MCF 10A (cell line): ENCODE results near the gene RSPH4A. TPM values are rescaled to one million over a fixed set of nuclear protein-coding genes. Genes with fewer than 3 reads are reported as not detected.

Source experiments
- BruUV-seq: library from RNA; stranded (reverse); fragments of 400-500 nt; replicated peaks from 2 replicates; lab custom pipeline; 2021; lab: Mats Ljungman, UMichigan
- CTCF ChIA-PET: fragments of 300-600 bp; sonication (Branson Sonifier 250); formaldehyde crosslinking; extraction: SDS; loops from one replicate; lab custom pipeline; 2021; ENCODE audit warnings: antibody characterized with exemption, inconsistent platforms; lab: Yijun Ruan, JAX
- POLR2A ChIA-PET: fragments of 300-600, 350-650 bp; sonication (Branson Sonifier 250); formaldehyde crosslinking; extraction: SDS; loops from one replicate; lab custom pipeline; 2020; ENCODE audit warnings: antibody characterized with exemption, inconsistent platforms; lab: Yijun Ruan, JAX
- DNase-seq: peaks from one replicate; pipeline ENCODE4 v3.0.0-alpha.2; 2018; ENCODE audit not compliant: unreplicated experiment
- H3K27ac Mint-ChIP-seq: one replicate; pipeline ENCODE4 v1.8.0; 2022; ENCODE audit warnings: mild to moderate bottlenecking, low read depth, mixed read lengths; ENCODE audit not compliant: unreplicated experiment
- H3K27me3 Mint-ChIP-seq: one replicate; pipeline ENCODE4 v1.8.0; 2022; ENCODE audit warnings: mixed read lengths; ENCODE audit not compliant: insufficient read depth, unreplicated experiment
- H3K36me3 Mint-ChIP-seq: one replicate; pipeline ENCODE4 v1.8.0; 2022; ENCODE audit warnings: mild to moderate bottlenecking, moderate library complexity, mixed read lengths; ENCODE audit not compliant: insufficient read depth, unreplicated experiment
- H3K4me1 Mint-ChIP-seq: one replicate; pipeline ENCODE4 v1.8.0; 2022; ENCODE audit warnings: mixed read lengths; ENCODE audit not compliant: insufficient read depth, unreplicated experiment
- H3K4me3 Mint-ChIP-seq: one replicate; pipeline ENCODE4 v1.8.0; 2022; ENCODE audit warnings: mild to moderate bottlenecking, moderate library complexity, mixed read lengths; ENCODE audit not compliant: unreplicated experiment
- H3K9me3 Mint-ChIP-seq: one replicate; pipeline ENCODE4 v1.8.0; 2022; ENCODE audit warnings: mixed read lengths; ENCODE audit not compliant: unreplicated experiment
- intact Hi-C: fragments of 100-400 bp; cut with micrococcal nuclease; formaldehyde crosslinking; loops from 2 replicates; pipeline ENCODE4 v1.14.1; 2022
- total RNA-seq: library from RNA; stranded (reverse); gene quantifications from 2 replicates; pipeline ENCODE4 v1.2.3, GENCODE V29; 2022
- TF ChIP-seq, protein P1 (sequence below): fragments of 200-600 bp; IDR thresholded peaks from one replicate; pipeline ENCODE4 v1.8.0; 2022; ENCODE audit warnings: antibody characterized with exemption, mild to moderate bottlenecking; ENCODE audit not compliant: unreplicated experiment

Gene RSPH4A
- total RNA-seq, 1 experiment from 2014 or later, result not detected

- H3K27ac Mint-ChIP-seq, result no peak overlapping the region
- intact Hi-C loops, result no loop called here
These were observed 36.1 kb upstream of the RSPH4A start for GRCh38 chr6:116580198-116580597.

GRCh38 chr6:116586276-116586675 lies 30.0 kb upstream of the RSPH4A start:
- H3K4me3 Mint-ChIP-seq, result no peak overlapping the region
- intact Hi-C loops, result no loop called here
- no peak for DNase-seq
- POLR2A ChIA-PET, result no interaction called here
- no TSS peak for BruUV-seq
- no peaks in the 10 kb centered on the region for H3K9me3 Mint-ChIP-seq
- H3K27ac Mint-ChIP-seq, result no peak overlapping the region
- TF ChIP-seq, protein P1, sequence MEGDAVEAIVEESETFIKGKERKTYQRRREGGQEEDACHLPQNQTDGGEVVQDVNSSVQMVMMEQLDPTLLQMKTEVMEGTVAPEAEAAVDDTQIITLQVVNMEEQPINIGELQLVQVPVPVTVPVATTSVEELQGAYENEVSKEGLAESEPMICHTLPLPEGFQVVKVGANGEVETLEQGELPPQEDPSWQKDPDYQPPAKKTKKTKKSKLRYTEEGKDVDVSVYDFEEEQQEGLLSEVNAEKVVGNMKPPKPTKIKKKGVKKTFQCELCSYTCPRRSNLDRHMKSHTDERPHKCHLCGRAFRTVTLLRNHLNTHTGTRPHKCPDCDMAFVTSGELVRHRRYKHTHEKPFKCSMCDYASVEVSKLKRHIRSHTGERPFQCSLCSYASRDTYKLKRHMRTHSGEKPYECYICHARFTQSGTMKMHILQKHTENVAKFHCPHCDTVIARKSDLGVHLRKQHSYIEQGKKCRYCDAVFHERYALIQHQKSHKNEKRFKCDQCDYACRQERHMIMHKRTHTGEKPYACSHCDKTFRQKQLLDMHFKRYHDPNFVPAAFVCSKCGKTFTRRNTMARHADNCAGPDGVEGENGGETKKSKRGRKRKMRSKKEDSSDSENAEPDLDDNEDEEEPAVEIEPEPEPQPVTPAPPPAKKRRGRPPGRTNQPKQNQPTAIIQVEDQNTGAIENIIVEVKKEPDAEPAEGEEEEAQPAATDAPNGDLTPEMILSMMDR, result no peak
- CTCF ChIA-PET, result no interaction called here
- no peaks in the 10 kb centered on the region for H3K4me1 Mint-ChIP-seq
- no peaks in the 10 kb centered on the region for H3K27me3 Mint-ChIP-seq
- H3K36me3 Mint-ChIP-seq, result peaks cover 71% of the 10 kb centered on the region

More at GRCh38 chr6:116580198-116580597, 36.1 kb upstream of the RSPH4A start:
- Mint-ChIP-seq H3K9me3 (no peaks in the 10 kb centered on the region), H3K27me3 (no peaks in the 10 kb centered on the region), H3K4me3 (no peak overlapping the region), H3K4me1 (peaks cover 6% of the 10 kb centered on the region), H3K36me3 (peaks cover 62% of the 10 kb centered on the region)
- ChIA-PET CTCF (interaction anchor here (1.0 kb wide), 2 partner anchors 8 to 292 kb away, joined by 3 read pairs; no protein-coding TSS in a partner anchor), POLR2A (interaction anchor here (0.6 to 4.6 kb wide), 5 partner anchors 8 to 480 kb away, joined by 3 to 35 read pairs (median 4); partner anchors contain the start of genes NT5DC1, RSPH4A, RWDD1 and TSPYL1)
- BruUV-seq, result no TSS peak
- TF ChIP-seq, protein P1, result no peak
- no peak for DNase-seq

GRCh38 chr6:116586738-116587137 lies 29.5 kb upstream of the RSPH4A start:
- intact Hi-C loops, result no loop called here
- ChIA-PET POLR2A (no interaction called here), CTCF (interaction anchor here (0.6 to 1.2 kb wide), 2 partner anchors 14 to 21 kb away, joined by 3 to 4 read pairs; no protein-coding TSS in a partner anchor)
- DNase-seq, result no peak
- H3K4me1 Mint-ChIP-seq, result no peaks in the 10 kb centered on the region
- no peak overlapping the region for H3K27ac Mint-ChIP-seq
- no peak overlapping the region for H3K4me3 Mint-ChIP-seq
- H3K9me3 Mint-ChIP-seq, result no peaks in the 10 kb centered on the region
- TF ChIP-seq, protein P1, result no peak
- BruUV-seq, result no TSS peak
- H3K27me3 Mint-ChIP-seq, result no peaks in the 10 kb centered on the region
- H3K36me3 Mint-ChIP-seq, result peaks cover 71% of the 10 kb centered on the region

GRCh38 chr6:116595247-116595646 lies 21.0 kb upstream of the RSPH4A start:
- intact Hi-C loops, result no loop called here
- Mint-ChIP-seq H3K9me3 (no peaks in the 10 kb centered on the region), H3K27ac (no peak overlapping the region), H3K27me3 (no peaks in the 10 kb centered on the region), H3K4me3 (no peak overlapping the region), H3K4me1 (no peaks in the 10 kb centered on the region), H3K36me3 (peaks cover 55% of the 10 kb centered on the region)
- DNase-seq, result no peak
- ChIA-PET CTCF (no interaction called here), POLR2A (no interaction called here)
- TF ChIP-seq, protein P1, result no peak
- no TSS peak for BruUV-seq
